ENCODE measurements around the gene STARD13.
"Not testable (repeated sequence)": the region's sequence is repeated elsewhere in the genome, so short reads cannot be mapped to it uniquely, and the experiment has no call there.

STARD13 gene

GRCh38 chr13:33257841-33258807 is 27.4 kb downstream of the STARD13 start:
- no peak for TF ChIP-seq JUND (IDR thresholded peaks at IDR 0.05; ENCODE audit: low read depth)
- in situ Hi-C loops (cut with HindIII; ENCODE audit: low pct_unique_long_range_greater_than_20kb, low sequenced_read_pairs) = no loop called here
- DNase-seq (ENCODE audit: low read depth in 1 of 2, low spot score in 1 of 2) = no peak

GRCh38 chr13:33256148-33256840 is 29.3 kb downstream of the STARD13 start:
- in situ Hi-C loops (cut with HindIII; ENCODE audit: low pct_unique_long_range_greater_than_20kb, low sequenced_read_pairs) = no loop called here
- no peak for DNase-seq (ENCODE audit: low read depth in 1 of 2, low spot score in 1 of 2)
- TF ChIP-seq JUND (IDR thresholded peaks at IDR 0.05; ENCODE audit: low read depth) = no peak

- DNase-seq (ENCODE audit: low read depth in 1 of 2, low spot score in 1 of 2) = no peak
- in situ Hi-C loops (cut with HindIII; ENCODE audit: low pct_unique_long_range_greater_than_20kb, low sequenced_read_pairs) = no loop called here
- no peak for TF ChIP-seq JUND (IDR thresholded peaks at IDR 0.05; ENCODE audit: low read depth)
Measured at GRCh38 chr13:33252135-33252534, 33.4 kb downstream of the STARD13 start.

GRCh38 chr13:33251131-33251661 is 34.4 kb downstream of the STARD13 start:
- DNase-seq (ENCODE audit: low read depth in 1 of 2, low spot score in 1 of 2) = no peak
- TF ChIP-seq JUND (IDR thresholded peaks at IDR 0.05; ENCODE audit: low read depth) = no peak
- in situ Hi-C loops (cut with HindIII; ENCODE audit: low pct_unique_long_range_greater_than_20kb, low sequenced_read_pairs) = no loop called here

GRCh38 chr13:33250609-33251008 is 34.9 kb downstream of the STARD13 start:
- in situ Hi-C loops (cut with HindIII; ENCODE audit: low pct_unique_long_range_greater_than_20kb, low sequenced_read_pairs) = no loop called here
- DNase-seq (ENCODE audit: low read depth in 1 of 2, low spot score in 1 of 2) = no peak
- TF ChIP-seq JUND (IDR thresholded peaks at IDR 0.05; ENCODE audit: low read depth) = no peak

GRCh38 chr13:33249894-33250293 is 35.7 kb downstream of the STARD13 start:
- in situ Hi-C loops (cut with HindIII; ENCODE audit: low pct_unique_long_range_greater_than_20kb, low sequenced_read_pairs) = no loop called here
- no peak for DNase-seq (ENCODE audit: low read depth in 1 of 2, low spot score in 1 of 2)
- no peak for TF ChIP-seq JUND (IDR thresholded peaks at IDR 0.05; ENCODE audit: low read depth)

GRCh38 chr13:33249066-33249465 is 36.5 kb downstream of the STARD13 start:
- no peak for TF ChIP-seq JUND (IDR thresholded peaks at IDR 0.05; ENCODE audit: low read depth)
- in situ Hi-C loops (cut with HindIII; ENCODE audit: low pct_unique_long_range_greater_than_20kb, low sequenced_read_pairs) = no loop called here
- DNase-seq (ENCODE audit: low read depth in 1 of 2, low spot score in 1 of 2) = no peak

- in situ Hi-C loops (cut with HindIII; ENCODE audit: low pct_unique_long_range_greater_than_20kb, low sequenced_read_pairs) = no loop called here
- TF ChIP-seq JUND (IDR thresholded peaks at IDR 0.05; ENCODE audit: low read depth) = no peak
- no peak for DNase-seq (ENCODE audit: low read depth in 1 of 2, low spot score in 1 of 2)
Measured at GRCh38 chr13:33245505-33246158, 39.9 kb downstream of the STARD13 start.

- TF ChIP-seq JUND (IDR thresholded peaks at IDR 0.05; ENCODE audit: low read depth) = no peak
- no peak for DNase-seq (ENCODE audit: low read depth in 1 of 2, low spot score in 1 of 2)
- in situ Hi-C loops (cut with HindIII; ENCODE audit: low pct_unique_long_range_greater_than_20kb, low sequenced_read_pairs) = no loop called here
Measured at GRCh38 chr13:33244907-33245287, 40.7 kb downstream of the STARD13 start.

- no peak for TF ChIP-seq JUND (IDR thresholded peaks at IDR 0.05; ENCODE audit: low read depth)
- in situ Hi-C loops (cut with HindIII; ENCODE audit: low pct_unique_long_range_greater_than_20kb, low sequenced_read_pairs) = no loop called here
- no peak for DNase-seq (ENCODE audit: low read depth in 1 of 2, low spot score in 1 of 2)
Measured at GRCh38 chr13:33244210-33244906, 41.2 kb downstream of the STARD13 start.

GRCh38 chr13:33242984-33243617 is 42.5 kb downstream of the STARD13 start:
- in situ Hi-C loops (cut with HindIII; ENCODE audit: low pct_unique_long_range_greater_than_20kb, low sequenced_read_pairs) = no loop called here
- TF ChIP-seq JUND (IDR thresholded peaks at IDR 0.05; ENCODE audit: low read depth) = no peak
- DNase-seq (ENCODE audit: low read depth in 1 of 2, low spot score in 1 of 2) = no peak

GRCh38 chr13:33242372-33242771 is 43.2 kb downstream of the STARD13 start:
- in situ Hi-C loops (cut with HindIII; ENCODE audit: low pct_unique_long_range_greater_than_20kb, low sequenced_read_pairs); DNase-seq (ENCODE audit: low read depth in 1 of 2, low spot score in 1 of 2): not testable (repeated sequence)
